GM19239 (cell line): ENCODE data around the gene MSI2.

Source experiments
- DNase-seq: peaks from one replicate; pipeline ENCODE4 v3.0.0; 2011; ENCODE audit warnings: low spot score; ENCODE audit not compliant: insufficient read length
- FAIRE-seq: peaks from 2 replicates; lab custom pipeline; 2011; peaks lifted over from hg19 to GRCh38; lab: Jason Lieb, UNC

Gene MSI2

DNA sequence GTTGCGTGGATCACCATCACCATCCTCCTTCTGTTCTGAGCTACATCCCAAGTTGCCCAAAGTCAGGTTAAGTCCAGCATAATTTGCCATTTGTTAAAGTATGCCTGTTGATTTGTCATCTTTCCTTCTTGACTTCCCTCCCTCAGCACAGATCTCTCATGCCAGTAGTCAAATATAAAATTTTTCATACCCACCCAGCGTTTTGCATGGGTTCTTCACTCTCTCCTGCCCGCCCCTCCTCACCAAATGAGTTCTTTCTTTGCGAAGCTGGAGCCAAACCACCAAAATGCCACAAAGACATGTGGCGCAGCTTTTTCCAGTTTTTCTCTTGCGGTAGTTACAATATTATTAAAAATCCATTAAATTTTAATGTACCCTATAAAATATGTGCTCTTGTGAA, 167.2 kb downstream of the MSI2 start:
- FAIRE-seq (peak; percentile 45), DNase-seq (no peak)

DNA sequence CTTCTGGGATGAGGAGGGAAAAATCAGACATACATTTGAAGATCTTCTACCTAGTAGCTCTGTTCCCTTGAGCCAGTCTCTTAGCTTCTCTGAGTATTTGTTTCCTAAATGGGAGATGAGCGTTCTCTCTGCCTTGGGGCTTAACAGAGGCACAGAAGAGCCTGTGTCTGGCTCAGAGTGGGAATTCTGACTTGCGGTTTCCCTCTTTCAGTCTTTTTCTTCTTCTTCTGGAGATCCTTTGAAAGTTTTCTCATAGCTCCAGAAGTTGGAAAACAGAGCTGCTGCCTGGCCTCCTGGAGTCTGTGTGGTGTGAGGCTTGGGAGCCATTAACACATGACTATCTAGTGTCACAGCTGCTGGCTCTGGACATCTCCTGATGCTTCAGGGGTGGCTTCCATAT, 167.9 kb downstream of the MSI2 start:
- DNase-seq (no peak), FAIRE-seq (no peak)

DNA sequence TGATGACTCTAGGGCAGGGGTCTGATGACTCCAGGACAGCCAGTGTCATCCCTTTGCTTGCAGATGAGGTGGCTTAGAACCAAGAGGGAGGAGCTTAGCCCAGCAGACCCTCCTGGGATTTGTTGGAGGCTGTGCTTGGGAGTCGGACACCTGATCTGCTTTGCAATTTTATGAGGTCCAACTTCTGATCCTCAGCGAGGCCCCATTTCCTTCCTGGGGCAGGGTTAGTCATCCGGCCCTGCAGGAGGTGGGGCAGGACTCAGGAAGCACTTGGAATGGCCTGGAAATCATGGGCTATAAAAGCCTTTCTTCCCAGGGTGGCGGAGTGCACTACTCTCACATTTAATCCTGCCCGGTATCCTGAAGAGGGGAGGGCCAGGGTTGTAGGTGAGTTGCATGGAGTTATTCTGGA, 168.5 kb downstream of the MSI2 start:
- FAIRE-seq, result no peak
- no peak for DNase-seq

DNA sequence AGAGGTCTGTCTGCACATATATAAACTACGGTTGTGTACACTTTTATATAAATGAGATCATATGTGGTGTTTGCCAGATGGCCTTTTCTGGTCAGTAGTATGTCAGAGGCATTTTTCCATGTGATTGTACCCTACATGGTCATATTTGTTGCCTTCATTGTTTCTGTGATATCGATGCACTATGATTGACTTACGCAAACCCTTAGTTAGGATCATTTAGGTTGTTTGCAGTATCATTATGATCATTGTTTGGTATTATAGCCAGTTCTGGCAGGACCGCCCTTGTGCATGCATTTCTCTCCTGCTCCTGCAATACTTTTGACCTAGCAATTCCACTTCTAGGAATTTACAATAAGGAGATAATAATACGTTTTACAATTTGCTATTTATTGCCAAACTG, 169.1 kb downstream of the MSI2 start:
- no peak for FAIRE-seq
- no peak for DNase-seq

DNA sequence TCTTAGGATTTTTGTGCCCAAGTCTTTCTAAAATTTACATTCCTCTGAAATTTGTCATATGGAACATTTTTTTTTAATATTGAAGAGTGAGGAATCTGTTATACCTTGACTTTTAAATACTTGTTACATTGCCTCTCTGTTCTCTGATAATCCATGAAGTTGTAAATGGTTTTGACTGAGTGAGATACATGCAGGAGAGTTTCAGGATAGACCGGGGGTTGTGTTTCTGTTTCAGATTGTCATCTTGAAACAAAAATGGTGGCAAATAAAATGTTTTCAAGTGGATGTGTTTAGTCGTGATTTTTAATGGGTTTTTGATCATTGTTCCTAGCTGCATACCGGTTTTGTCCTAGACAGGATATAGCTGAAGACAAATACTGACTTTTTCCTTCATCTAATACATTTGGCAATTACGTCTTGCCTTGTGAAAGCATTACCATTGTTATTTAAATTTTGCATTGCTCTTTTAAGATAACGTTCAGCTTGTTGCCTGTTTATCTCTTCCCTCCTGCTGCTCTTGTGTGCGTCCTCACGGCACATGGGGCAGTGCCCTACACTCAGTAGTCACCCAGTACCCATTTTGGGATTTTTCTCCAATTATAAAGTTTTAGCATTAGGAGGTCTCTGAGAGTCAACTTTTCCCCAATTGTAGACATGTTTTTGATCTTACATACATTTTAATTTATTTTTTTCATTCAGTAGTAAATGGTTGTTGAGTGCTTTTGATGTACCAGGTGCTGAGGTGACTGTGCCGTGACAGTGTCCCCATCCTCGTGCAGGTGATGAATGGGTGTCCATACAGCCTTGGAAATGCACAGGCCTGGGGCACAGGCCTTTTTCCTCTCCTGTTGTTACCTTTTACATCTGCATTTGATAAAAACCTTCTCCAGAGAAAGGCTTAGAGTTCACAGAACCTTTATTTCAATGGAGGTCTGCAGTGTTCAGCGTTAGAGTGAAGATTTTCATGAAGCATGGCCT, 169.9 kb downstream of the MSI2 start:
- no peak for DNase-seq
- no peak for FAIRE-seq

DNA sequence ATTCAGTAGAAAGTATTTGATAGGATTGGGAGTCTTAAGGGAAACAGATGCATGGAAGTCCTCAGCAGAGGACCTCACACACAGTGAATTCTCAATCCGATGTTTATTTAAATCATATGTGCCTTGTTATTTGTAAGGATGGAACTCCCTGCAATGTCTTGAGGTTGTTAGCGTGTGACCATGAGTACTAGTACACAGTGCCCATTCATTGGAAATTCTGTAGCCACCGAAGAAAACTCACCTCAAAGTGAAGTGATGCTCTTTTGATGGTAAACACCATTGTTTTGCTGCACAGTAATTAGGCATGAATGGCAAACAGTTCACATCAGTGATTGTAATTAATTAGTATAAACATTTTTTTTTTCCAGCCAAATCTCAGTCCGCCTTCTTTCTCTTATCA, 173.6 kb downstream of the MSI2 start:
- FAIRE-seq, result no peak

DNA sequence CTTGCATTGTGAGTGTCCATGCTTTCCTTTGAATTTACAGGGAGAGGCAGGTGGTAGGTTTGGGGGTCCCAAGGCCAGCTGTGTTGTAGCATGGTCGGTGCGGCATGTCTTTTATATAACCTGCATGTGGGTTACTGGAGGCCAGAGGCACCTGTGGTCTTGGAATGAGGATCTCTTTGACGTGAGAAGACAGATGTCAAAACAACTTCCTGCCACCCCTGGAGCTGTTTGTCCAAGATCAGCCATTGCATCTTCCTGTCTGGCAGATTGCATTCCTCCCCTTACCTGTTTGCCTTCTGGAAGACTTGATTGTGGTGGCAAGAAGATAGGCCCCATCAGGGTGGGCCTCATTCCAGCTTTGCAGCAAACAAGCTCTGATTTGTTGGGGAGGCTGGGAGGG, 175.1 kb downstream of the MSI2 start:
- FAIRE-seq, result no peak
- DNase-seq, result no peak

More for the DNA sequence above, 173.6 kb downstream of the MSI2 start:
- no peak for DNase-seq

DNA sequence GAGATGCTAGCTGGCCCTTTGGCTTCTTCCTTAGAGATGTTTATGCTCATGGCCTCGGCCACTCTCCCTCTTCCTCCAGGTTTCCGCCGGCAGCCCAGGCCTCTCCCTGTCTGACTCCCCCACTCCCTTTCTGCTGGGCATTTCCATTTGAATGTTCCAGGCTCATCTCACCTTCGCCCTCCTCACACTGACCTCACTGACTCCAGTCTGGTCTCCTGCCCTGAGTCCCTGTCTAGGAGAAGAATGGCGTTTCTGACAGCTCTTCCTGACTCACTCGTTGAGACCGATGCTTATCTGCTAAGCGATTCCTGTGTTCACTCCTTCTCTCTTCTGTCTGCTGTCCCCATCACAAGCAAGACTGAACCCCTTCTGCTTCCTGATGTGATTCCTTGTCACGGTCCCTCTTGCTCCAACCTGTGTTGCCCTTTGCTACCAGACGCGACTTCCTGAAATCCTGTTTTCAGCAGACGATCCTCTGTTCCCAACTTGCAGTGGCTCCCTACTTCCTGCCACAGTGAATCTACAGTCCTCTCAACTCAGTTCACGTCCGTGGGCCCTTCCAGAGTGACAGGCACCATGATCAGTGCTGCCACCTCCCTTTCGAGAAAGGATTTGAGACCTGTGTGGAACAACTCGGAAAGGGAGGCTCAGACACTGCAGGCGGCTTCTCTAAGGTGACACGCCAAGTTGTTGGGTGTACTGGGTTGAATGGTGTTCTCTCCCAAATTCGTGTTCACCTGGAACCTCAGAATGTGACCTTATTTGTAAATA, 176.4 kb downstream of the MSI2 start:
- DNase-seq (no peak), FAIRE-seq (no peak)

DNA sequence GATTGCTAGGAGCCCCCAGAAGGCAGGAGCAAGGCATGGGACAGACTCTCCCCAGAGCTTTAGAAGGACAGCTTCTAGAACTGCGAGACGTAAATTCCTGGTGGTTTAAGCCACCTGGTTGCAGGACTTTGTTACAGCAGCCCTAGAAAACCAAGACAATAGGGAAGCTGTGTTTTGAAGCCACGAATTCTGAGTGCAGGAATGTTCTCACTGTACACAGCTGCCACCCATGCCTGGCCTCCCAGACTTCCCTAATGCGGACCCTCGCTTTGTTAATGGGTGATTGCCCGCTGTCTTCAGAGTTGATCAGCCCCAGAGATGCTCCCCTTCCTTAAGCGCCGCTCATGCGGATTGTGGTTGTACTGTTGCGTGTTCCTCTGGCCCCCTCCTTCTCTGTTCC, 177.1 kb downstream of the MSI2 start:
- FAIRE-seq (no peak), DNase-seq (no peak)

DNA sequence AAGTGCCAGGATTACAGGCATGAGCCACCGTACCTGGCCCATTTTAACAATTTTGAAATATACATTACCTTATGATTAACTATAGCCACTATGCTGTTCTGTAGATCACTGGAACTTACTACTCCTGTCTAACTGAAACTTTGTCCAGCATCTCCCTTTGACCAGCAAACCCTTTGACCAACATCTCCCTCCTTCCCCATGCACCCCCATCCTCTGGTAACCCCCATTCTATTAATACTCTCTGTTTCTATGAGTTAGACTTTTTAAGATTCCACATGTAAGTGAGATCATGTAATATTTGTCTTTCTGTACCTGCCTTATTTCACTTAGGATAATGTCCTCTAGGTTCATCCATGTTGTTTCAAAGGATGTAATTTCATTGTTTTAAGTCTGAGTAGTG, 178.0 kb downstream of the MSI2 start:
- no peak for FAIRE-seq

DNA sequence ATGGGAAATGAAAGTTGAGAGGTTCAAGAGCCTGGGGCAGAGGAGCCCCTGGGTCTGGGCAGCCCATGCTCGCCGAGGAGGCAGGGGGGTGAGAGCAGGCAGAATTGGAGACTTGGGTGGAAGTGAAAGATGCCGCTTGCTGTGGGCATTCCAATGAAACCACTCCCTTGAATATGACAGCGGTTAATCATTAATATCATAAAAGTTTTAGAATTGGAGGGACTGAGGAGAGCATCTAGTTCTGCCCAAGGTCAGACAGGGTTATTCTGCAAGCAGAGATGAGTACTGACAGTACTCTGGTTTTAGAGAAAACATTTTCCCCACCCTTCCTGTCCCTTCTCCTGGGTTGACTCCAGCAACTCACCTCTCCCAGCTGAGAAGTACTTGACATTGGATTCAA, 180.2 kb downstream of the MSI2 start:
- FAIRE-seq (no peak), DNase-seq (no peak)

More for the DNA sequence above, 178.0 kb downstream of the MSI2 start:
- no peak for DNase-seq

DNA sequence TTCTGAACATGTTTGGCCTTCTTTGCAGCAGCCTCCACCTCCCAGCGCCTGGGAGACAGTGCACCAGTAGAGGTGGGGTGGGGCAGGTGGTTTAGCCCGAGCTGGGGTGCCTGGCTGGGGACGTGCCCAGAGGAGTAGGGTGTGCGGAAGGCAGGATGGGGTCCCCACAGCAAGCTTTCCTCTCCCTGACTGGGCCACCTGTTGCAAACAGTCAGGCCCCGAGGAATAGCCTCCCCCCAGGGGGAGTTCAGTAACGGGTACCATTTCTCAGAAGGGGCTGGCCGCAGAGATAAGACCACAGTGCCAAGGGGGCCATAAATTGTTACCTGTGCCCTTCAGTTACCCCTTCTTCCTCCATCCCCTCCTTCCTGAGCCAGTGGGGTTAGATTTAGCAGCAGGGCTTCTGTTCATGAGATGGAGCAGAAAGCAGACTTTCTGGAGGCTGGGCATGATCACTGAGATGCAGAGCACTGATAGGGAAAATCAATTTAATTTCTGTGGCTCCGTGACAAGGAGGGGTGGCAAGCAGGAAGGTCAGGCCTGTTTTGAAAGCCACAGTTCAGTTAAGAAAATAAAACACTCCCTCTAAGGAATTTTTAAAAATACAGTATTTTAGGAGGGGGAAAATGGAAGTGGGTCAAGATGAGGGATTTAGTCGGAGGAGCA, 181.9 kb downstream of the MSI2 start:
- DNase-seq (no peak), FAIRE-seq (no peak)

DNA sequence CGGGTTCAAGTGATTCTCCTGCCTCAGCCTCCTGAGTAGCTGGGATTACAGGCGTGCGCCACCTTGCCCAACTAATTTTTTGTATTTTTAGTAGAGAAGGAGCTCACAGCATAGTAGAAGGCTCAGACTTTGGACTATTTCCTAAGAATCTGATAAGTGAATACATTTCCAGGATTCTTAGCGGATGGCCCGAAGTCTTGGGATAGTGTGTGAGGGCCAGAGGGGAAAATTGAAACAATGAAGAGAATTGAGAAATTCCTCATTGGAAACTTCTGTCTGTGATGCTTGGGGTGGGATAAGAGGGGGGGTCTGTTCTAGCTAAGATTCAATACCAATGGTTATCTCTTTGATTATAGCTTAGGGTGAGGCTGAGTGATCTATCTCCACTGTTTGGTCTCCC, 183.3 kb downstream of the MSI2 start:
- no peak for FAIRE-seq

DNA sequence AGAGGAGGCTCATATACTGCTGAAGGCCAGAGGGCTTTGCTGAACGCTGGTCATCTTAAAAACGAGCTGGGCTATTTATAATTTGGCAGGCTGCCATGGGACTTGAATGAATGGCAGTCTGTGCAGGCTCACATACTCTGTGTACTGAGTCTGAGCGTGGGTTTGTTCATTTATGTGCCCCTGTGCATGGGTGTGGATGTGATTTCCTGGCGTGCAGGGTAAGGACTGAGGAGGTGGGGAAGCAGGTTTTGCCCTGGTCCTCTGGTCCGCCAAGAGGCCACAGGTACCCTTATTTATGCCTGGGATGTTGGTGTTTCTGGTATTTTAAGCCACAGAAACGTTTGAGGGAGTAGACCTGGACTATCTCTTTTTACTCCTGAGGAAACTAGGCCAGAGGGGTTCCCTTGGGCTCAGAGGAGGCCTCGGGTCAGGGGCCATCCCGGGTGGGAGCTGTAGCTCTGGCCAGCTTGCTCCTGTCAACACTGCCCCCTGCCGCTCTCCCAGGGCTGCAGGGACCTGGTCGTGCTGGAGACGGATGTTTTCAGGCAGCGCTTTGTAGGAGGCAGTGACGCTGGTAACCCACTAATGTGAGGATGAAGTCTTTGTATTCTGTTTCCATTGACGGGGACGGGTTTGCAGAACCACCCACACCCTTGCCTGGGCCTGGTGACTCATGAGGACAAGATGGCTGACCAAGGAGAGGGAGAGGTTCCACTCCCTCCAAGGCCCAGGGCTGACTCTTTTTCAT, 184.4 kb downstream of the MSI2 start:
- peak; percentile 72 for FAIRE-seq
- DNase-seq, result no peak

More for the DNA sequence above, 183.3 kb downstream of the MSI2 start:
- DNase-seq, result no peak

DNA sequence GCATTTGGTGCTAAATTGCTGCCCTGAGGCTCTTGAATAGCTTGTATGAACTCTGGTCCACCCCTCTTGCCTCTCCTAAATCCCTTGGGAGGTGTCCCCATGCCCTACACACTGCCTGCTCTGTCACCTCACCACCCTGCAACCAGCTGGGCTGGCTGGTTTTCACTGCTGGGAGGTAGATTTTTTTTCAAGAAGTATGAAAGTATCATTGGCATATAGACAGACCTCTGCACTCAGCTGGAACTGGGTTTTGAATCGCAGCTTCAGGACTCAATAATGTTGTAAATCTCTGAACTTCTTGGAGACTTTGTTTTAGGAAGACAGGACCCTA, 184.9 kb downstream of the MSI2 start:
- FAIRE-seq (peak; percentile 73), DNase-seq (no peak)

DNA sequence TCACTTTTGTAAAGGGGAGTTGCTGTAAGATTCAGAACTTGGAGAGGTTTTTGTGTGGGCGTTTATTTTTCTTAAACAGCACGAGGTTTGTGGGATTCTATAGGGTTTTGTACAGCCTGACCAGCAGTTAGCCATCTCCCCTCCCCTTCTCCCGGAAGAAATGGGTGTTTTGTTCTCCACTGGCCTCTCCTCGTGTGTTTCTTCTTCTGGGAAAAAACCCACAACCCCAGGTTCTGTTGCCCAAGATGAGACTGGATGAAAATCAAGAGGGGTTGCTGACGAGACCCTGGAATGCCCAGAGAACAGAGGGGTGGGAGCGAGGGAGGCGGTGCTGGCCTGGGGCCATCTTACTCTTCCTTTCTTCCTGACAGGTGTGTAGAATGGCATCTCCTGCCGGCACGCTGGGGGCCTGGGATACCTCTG, 186.1 kb downstream of the MSI2 start:
- DNase-seq (no peak), FAIRE-seq (peak; percentile 39)

DNA sequence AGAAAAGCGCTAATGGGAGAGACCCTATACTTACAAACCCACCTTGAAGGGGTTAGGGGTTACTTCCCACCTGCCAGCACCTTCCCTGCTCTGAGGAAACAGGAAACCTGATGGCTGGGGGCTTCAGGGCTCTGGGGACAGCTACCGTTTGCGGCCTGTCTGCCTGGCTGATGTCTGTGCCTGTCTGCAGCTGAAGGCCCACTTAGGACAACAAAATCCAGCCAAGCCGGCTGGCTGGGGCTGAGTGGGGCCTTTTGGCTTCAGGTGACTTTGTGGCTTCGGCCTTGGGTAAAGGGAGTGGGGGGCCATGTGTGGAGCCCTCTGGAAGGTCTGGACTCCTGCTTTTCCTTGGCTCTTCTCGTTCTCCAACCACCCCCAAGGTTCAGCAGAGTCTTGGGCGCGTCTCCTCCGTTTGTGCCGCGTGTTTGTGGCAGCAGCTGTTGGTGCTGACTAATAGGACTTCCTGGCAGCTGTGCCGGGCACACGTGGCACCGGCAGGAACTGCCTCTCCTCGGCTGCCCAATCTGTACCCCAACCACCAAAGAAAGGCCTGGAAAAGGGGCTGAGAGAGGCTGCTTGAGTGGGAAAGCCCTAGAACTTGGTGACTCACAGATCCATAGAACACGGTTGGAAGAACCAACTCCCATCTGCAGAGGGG, 186.7 kb downstream of the MSI2 start:
- FAIRE-seq (no peak), DNase-seq (no peak)

DNA sequence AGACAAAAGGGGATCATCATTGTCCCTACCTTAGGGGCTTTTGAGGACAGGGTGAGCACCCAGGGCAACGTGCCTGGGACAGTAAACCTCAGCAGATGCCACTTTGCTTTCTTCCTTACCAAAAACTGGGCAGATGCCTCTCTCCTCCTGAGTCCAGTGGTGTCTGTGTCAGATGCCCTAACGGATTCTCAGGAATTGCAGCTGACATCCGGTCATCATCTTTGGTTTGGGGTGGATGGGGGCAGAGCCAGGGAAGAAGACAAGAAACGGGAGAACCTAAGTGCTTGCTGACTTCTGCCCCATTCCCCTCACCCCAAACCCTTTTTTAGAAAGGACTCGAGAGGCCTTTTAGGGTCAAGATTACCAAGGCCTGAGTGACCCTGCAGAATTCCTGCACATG, 187.5 kb downstream of the MSI2 start:
- FAIRE-seq (no peak), DNase-seq (no peak)

DNA sequence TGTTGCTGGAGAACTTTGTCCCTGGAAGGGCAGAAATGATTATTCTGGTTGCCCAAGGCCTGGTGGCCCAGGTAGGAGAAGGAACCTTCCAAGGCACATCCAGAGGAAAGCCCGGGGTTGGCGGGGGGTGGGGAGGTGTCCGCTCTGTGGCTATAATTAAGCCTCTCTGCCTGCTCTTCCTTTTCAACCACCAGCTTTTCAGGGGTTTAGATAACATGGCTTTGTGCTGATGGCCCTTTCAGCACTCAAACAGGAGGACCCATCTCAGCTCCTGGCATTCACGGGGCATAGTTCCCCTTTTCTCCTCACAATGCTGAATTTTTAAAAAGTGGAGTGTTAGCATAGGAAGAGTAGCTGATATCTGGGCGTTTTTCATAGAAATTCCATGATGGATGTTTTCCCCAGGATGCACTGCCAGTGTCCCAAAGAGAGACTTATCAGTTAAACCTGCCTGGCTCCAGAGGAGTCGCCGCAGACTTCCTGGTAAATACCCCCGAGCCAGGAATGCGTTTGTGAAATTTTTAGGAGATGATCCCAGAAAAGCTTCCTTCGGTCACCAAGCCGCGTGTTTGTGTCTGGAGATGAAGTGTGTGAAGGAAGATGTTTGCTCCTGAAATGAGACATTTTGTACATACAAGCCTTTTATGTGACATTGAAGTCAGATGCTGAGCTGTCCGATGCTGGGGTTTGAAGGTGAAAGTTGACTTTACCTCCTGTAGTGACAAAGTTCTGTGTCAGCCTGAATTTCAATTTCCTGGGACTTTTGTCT, 188.5 kb downstream of the MSI2 start:
- DNase-seq (no peak), FAIRE-seq (no peak)
